Measurements from ENCODE around the gene SIRT7.
A peak's percentile ranks its signal among the peaks of the same experiment; 100 is the strongest.

The SIRT7 gene

DNA sequence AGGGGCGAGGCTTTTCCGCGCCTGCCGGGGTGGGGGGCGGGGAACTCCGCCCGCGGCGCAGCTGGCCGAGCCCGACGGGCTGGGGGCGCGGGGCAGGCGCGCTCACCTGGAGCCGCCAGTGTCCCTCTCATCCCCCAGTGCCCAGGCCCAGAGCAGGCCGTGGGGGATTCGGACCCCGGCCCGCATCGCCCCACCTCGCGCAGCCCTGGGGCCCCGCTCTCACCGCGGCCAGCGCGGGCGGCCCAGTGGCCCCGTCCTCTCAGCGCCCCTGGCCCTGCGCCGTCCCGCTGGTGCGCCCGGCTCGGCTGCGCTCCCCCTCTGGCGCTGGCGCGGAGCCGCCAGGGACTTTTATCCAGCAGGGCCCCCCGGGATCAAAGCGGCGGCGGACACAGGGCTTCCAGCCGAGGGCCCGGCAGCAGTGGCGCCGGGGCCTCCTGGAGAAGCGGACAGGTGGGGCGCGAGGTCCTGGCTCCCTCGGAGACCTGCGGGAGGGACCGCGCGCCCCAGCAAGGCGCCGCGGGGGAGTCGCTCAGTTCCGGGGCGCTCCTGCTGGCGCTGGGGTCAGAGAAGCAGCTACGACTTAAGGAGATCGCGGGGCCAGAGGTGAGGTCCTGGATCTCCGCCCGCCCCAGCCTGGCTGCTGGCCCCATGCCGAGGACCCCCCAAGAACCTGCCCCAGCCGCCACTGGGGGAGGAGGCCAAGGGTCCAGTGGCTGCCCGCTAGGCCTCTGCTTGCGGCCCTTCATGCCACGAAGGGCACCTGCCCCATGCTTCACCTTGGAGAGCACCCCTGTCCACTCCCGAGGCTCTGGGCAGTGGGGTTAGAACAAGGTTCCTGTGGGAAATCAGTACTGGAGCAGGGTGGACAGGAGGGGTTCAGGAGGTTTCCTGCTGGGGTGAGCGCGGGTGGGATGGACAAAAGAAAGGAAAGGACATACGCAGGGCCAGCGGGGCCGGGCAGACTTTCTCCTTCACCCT, 43.8 kb upstream of the SIRT7 start:
- no peak for DNase-seq (ENCODE audit: low read depth)
- TF ChIP-seq, protein P1, sequence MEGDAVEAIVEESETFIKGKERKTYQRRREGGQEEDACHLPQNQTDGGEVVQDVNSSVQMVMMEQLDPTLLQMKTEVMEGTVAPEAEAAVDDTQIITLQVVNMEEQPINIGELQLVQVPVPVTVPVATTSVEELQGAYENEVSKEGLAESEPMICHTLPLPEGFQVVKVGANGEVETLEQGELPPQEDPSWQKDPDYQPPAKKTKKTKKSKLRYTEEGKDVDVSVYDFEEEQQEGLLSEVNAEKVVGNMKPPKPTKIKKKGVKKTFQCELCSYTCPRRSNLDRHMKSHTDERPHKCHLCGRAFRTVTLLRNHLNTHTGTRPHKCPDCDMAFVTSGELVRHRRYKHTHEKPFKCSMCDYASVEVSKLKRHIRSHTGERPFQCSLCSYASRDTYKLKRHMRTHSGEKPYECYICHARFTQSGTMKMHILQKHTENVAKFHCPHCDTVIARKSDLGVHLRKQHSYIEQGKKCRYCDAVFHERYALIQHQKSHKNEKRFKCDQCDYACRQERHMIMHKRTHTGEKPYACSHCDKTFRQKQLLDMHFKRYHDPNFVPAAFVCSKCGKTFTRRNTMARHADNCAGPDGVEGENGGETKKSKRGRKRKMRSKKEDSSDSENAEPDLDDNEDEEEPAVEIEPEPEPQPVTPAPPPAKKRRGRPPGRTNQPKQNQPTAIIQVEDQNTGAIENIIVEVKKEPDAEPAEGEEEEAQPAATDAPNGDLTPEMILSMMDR (IDR thresholded peaks at IDR 0.05; ENCODE audit: low read depth, low read length, missing control alignments): no peak
- no peak overlapping the region for H3K4me3 ChIP-seq (ENCODE audit: low read depth, low read length)

DNA sequence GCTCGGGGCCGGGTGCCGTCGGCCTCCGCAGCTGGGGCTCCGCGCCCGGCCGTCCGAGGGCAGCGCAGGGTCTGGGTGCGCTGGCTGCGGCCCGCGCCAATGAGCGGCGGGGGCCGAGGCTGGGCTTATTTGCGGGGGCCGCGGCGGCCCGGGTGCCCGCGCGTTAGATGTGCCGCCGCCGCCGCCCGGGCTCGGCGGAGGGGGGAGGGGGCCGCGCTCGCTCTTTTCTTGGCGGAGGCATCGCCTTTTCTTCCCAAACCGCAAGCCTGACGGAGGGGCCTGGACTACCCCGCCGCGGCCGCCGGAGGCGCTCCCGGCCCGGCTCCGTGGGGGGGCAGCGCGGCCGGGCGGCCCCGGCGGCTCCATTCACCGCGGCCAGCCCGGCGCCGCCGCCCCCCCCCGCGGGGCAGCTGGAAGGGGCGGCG, 43.1 kb upstream of the SIRT7 start, which contains the start of gene NOTUM:
Gene NOTUM, minus strand, starts transcription at position 101 of the 425 bp plus-strand sequence. CDS start 278 bp downstream, outside the sequence.
- DNase-seq (ENCODE audit: low read depth): no peak

DNA sequence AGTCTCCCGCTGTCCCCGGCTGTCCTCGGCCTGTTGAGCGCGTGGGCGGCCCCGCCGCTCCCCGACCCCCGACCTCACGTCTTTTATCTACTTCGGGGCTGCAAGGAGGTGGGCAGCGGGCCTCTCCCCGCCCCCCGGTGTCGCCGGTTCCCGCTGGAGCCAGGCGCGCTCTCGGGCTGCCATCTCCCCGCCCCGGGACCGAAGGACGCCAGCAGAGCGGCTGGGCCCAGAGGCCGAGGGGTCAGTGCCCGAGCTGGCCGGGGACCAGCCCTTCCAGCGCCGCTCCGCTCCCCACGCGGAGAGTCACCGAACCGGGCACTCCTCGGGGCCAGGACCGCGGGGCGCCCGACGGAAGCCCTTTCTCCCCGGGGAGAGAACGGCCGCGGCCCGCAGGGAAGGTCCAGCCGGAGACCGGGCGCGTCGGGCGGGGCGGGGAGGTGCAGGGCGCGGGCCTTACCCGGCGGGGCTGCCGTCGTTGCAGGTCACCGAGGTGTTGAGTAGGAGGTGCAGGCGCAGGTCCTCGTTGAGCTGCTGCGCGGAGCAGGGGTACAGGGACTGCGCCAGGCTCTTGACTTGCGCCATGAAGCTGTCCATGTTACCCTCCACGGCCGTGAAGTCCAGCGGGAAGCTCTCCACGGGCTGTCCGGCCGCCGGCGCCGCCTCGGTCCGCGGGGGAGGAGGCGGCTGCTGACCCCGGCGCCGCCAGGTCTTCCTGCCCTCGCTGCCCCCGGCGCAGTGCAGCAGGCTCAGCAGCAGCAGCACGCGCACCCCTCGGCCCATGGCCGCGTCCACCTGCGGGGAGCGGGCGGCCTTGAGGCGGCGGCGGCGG, 42.4 kb upstream of the SIRT7 start:
- H3K4me3 ChIP-seq (ENCODE audit: low read depth, low read length): peak overlapping the region; percentile 40; the same call in 1 of the 2 replicates
- DNase-seq (ENCODE audit: low read depth): no peak
- TF ChIP-seq, protein P1 (IDR thresholded peaks at IDR 0.05; ENCODE audit: low read depth, low read length, missing control alignments): no peak

More for the DNA sequence above, 43.1 kb upstream of the SIRT7 start, which contains the start of gene NOTUM:
- TF ChIP-seq, protein P1 (IDR thresholded peaks at IDR 0.05; ENCODE audit: low read depth, low read length, missing control alignments): peak; percentile 30
- peak within 1 kb of the TSS; percentile 40; the same call in 1 of the 2 replicates for H3K4me3 ChIP-seq (ENCODE audit: low read depth, low read length)

DNA sequence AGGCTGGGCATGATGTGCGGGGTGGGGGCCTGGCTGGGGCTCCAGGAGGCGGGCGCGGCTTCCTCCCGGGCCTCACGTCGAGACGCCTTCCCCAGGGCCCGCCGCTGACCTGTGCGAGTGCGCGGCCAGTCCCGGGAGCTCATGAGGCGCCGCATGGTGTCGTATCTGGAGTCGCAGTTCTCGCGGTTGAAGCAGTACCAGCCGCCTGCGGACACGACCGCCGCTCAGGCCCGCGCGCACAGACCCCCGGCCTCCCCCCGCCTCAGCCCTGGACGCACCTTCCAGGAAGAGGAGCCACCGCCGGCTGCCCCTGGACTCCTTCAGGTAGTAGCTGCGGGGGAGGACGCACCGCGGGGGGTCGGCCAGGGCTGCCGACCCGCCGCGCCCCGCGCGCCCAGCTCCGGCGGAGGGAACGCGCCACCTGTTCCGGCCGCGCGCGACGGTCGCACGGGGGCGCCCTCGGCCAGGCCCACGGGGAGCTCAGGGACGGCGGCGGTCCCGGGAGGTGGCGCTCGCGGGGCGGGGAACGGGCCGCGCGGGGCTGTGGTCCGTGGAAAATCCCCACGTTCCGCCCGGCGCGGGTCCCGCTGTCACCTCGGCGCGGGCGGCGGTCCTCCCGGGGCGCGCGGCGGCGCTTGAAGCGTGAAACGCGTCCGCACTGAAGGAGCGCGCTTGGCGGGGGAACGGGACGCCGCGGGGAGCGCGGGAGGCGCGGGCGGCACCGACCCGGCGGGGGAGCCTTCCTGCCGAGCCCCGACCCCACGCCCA, 41.6 kb upstream of the SIRT7 start:
- TF ChIP-seq, protein P1 (IDR thresholded peaks at IDR 0.05; ENCODE audit: low read depth, low read length, missing control alignments): peak; percentile 77
- H3K4me3 ChIP-seq (ENCODE audit: low read depth, low read length): peak overlapping the region; percentile 40; the same call in 1 of the 2 replicates
- no peak for DNase-seq (ENCODE audit: low read depth)

DNA sequence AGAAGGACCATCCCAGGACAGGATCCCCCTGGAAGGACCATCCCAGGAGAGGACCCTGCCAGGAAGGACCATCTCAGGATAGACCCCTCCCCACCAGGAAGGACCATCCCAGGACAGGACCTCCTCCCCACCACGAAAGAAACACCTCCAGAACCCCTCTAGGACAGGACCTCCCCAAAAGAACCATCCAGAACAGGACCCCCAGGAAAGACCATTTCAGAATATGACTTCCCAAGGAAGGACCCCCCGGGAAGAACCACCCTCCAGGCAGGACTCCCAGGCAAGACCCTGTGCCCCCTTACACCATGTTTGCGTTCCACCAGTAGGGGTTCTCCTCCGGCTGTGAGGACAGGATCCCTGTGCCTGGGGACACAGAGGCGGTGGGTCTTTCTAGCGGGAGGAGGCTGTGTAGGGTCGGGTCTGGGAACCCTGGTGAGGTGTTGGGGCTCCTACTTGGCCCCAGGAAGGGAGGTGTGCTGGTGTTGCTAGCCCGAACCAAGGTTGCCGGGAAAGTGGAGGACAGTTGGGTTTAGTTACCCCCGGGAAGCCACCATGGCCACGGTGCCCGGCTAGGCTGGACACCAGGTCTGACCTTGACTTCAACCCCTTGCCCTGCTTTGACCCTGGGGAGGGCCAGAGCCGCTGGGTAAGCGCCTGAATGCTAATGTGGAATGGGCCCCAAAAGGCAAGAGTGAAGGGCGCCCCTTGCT, 40.8 kb upstream of the SIRT7 start:
- DNase-seq (ENCODE audit: low read depth): no peak
- TF ChIP-seq, protein P1 (IDR thresholded peaks at IDR 0.05; ENCODE audit: low read depth, low read length, missing control alignments): no peak
- no peak overlapping the region for H3K4me3 ChIP-seq (ENCODE audit: low read depth, low read length)

Data from GM12864 (cell line).